Measurements from ENCODE around the gene SLC38A9.

The SLC38A9 gene

GRCh38 chr5:55674340-55674739 lies 37.8 kb downstream of the SLC38A9 start:
- TF ChIP-seq, protein P1, sequence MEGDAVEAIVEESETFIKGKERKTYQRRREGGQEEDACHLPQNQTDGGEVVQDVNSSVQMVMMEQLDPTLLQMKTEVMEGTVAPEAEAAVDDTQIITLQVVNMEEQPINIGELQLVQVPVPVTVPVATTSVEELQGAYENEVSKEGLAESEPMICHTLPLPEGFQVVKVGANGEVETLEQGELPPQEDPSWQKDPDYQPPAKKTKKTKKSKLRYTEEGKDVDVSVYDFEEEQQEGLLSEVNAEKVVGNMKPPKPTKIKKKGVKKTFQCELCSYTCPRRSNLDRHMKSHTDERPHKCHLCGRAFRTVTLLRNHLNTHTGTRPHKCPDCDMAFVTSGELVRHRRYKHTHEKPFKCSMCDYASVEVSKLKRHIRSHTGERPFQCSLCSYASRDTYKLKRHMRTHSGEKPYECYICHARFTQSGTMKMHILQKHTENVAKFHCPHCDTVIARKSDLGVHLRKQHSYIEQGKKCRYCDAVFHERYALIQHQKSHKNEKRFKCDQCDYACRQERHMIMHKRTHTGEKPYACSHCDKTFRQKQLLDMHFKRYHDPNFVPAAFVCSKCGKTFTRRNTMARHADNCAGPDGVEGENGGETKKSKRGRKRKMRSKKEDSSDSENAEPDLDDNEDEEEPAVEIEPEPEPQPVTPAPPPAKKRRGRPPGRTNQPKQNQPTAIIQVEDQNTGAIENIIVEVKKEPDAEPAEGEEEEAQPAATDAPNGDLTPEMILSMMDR (IDR thresholded peaks at IDR 0.05; ENCODE audit: borderline replicate concordance, control extremely low read depth, extremely low read depth, insufficient read depth, missing control alignments), result no peak
- DNase-seq (ENCODE audit: low spot score), result no peak
- in situ Hi-C loops (cut with MboI; ENCODE audit: low sequenced_read_pairs, unreplicated experiment), result no loop called here

DNA sequence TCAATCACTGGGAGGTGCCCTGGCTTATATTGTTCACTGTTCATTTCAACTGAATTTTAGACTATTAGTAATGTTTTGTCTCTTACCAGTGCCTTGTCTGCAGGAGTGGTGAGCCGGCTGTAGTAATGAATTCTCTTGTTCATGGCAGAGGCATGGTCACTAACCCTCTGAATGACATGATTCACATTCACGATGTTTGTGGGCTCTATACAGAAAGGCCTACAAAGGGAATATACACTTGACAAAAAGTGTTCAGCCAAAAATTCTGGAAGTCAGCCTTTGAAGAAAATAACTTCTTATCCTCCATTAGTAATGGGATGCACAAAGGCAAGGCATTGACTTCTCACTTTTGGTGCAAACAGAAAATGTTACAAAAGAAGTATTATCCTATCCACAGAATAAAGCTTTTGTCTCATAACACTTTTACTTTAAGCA lies 39.6 kb downstream of the SLC38A9 start:
- DNase-seq (ENCODE audit: low spot score), result no peak
- TF ChIP-seq, protein P1 (IDR thresholded peaks at IDR 0.05; ENCODE audit: borderline replicate concordance, control extremely low read depth, extremely low read depth, insufficient read depth, missing control alignments), result no peak
- in situ Hi-C loops (cut with MboI; ENCODE audit: low sequenced_read_pairs, unreplicated experiment), result no loop called here

GRCh38 chr5:55671975-55672374 lies 40.1 kb downstream of the SLC38A9 start:
- TF ChIP-seq, protein P1 (IDR thresholded peaks at IDR 0.05; ENCODE audit: borderline replicate concordance, control extremely low read depth, extremely low read depth, insufficient read depth, missing control alignments), result no peak
- in situ Hi-C loops (cut with MboI; ENCODE audit: low sequenced_read_pairs, unreplicated experiment), result no loop called here
- DNase-seq (ENCODE audit: low spot score), result no peak

- in situ Hi-C loops (cut with MboI; ENCODE audit: low sequenced_read_pairs, unreplicated experiment), result no loop called here
Measured at GRCh38 chr5:55668356-55668755, 43.8 kb downstream of the SLC38A9 start.

GRCh38 chr5:55667938-55668337 lies 44.2 kb downstream of the SLC38A9 start:
- in situ Hi-C loops (cut with MboI; ENCODE audit: low sequenced_read_pairs, unreplicated experiment), result no loop called here

More at GRCh38 chr5:55668356-55668755, 43.8 kb downstream of the SLC38A9 start:
- no peak for DNase-seq (ENCODE audit: low spot score)
- TF ChIP-seq, protein P1 (IDR thresholded peaks at IDR 0.05; ENCODE audit: borderline replicate concordance, control extremely low read depth, extremely low read depth, insufficient read depth, missing control alignments), result no peak

DNA sequence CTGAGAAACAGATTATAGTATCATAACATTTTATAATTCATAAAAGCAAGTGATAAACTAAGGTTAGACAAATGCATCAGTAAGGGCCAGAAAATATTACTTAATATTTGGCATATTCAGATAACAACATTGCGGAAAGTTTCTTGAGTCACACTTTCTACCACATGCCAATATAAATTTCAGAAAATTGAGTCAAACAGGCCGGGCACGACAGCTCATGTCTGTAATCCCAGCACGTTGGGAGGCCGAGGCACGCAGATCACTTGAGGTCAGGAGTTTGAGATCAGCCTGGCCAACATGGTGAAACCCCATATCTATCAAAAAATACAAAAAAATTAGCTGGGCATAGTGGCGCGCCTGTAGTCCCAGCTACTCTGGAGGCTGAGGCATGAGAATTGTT lies 47.1 kb downstream of the SLC38A9 start:
- DNase-seq (ENCODE audit: low spot score), result no peak
- in situ Hi-C loops (cut with MboI; ENCODE audit: low sequenced_read_pairs, unreplicated experiment), result no loop called here

More at GRCh38 chr5:55667938-55668337, 44.2 kb downstream of the SLC38A9 start:
- no peak for DNase-seq (ENCODE audit: low spot score)
- TF ChIP-seq, protein P1 (IDR thresholded peaks at IDR 0.05; ENCODE audit: borderline replicate concordance, control extremely low read depth, extremely low read depth, insufficient read depth, missing control alignments), result no peak

More for the DNA sequence above, 47.1 kb downstream of the SLC38A9 start:
- TF ChIP-seq, protein P1 (IDR thresholded peaks at IDR 0.05; ENCODE audit: borderline replicate concordance, control extremely low read depth, extremely low read depth, insufficient read depth, missing control alignments), result no peak

All from GM13976 (cell line).